ENCODE results near the gene TUT1. TPM values are rescaled to one million over a fixed set of nuclear protein-coding genes. Genes with fewer than 3 reads are reported as not detected.

Gene TUT1
- total RNA-seq, 4 donors from 2014 or later, result 3.8 to 9.6 (median 7.6) TPM

DNA sequence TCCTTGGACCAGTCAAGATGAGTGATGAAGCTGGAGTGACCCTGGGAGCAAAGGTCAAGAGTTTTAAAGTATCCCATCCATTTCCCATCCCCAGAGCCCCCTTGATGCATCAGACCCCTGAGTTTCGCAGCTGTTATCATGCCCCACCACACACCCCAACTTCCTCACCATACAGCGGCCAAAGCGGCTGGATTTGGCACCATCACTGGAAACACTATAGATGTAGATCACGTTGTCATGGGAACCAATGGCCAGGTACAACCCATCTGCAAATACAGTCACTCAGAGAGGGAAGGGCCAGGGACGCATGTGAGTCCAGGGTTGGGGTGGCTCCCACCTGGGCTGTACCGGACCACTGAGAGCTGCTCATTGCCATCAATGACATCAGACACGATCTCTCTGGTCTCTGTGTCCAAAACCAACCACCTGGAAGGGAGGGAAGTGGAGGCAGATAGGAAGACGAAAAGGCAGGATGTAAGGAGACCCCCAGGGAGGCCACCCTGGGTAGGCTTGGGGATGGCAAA is 12.5 kb upstream of the TUT1 start:
- Histone ChIP-seq H3K27ac (peak overlapping the region in 2 of 4 donors; percentile 98 to 99), H3K4me3 (no peak overlapping the region), H3K36me3 (peaks cover 0 to 53% of the 10 kb centered on the region in 2 donors), H3K4me1 (peaks cover 3 to 40% (median 17%) of the 10 kb centered on the region in 3 donors), H3K27me3 (no peaks in the 10 kb centered on the region), H3K9me3 (no peaks in the 10 kb centered on the region)
- ATAC-seq, result no peak
- WGBS, 2 donors (ENCODE audit: low coverage in 1 of 2), result 87% methylated on average over 4 to 6 of the region's 8 CpGs
- no peak for TF ChIP-seq EP300 (IDR thresholded peaks at IDR 0.05)
- TF ChIP-seq CTCF (IDR thresholded peaks at IDR 0.05), result no peak

DNA sequence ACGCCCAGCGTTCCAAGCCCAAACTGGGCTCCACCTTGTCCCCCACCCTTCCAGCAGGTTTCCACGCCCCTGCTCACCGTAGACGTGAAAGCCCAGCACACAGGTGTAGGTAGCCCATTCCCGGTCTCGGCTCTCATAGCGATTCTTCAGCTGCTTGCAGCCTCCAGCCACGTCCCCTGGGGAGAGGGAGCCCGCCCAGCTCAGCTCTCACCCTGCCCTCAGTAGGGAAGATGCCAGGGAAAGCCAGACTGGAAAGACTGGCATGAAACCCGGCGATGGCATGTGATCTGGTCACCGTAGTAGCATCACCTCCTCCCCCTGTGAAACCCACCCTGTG is 11.7 kb upstream of the TUT1 start:
- H3K36me3 ChIP-seq, result peaks cover 0 to 52% of the 10 kb centered on the region in 2 donors
- H3K27me3 ChIP-seq, result no peaks in the 10 kb centered on the region
- ATAC-seq, result no peak
- TF ChIP-seq EP300 (IDR thresholded peaks at IDR 0.05) (no peak), POLR2AphosphoS5 (IDR thresholded peaks at IDR 0.05) (no peak), CTCF (IDR thresholded peaks at IDR 0.05) (no peak), POLR2A (IDR thresholded peaks at IDR 0.05) (no peak)
- H3K4me3 ChIP-seq, result peak overlapping the region; percentile 80 to 96
- H3K9me3 ChIP-seq, result no peaks in the 10 kb centered on the region
- WGBS, 2 donors (ENCODE audit: low coverage in 1 of 2), result 55% methylated on average over 8 of the region's 13 CpGs; no CpG with 5 or more reads in 1 of the 2 donors
- peaks cover 3 to 48% (median 21%) of the 10 kb centered on the region in 3 donors for H3K4me1 ChIP-seq
- H3K27ac ChIP-seq, result peak overlapping the region; percentile 55 to 99 (median 96)

DNA sequence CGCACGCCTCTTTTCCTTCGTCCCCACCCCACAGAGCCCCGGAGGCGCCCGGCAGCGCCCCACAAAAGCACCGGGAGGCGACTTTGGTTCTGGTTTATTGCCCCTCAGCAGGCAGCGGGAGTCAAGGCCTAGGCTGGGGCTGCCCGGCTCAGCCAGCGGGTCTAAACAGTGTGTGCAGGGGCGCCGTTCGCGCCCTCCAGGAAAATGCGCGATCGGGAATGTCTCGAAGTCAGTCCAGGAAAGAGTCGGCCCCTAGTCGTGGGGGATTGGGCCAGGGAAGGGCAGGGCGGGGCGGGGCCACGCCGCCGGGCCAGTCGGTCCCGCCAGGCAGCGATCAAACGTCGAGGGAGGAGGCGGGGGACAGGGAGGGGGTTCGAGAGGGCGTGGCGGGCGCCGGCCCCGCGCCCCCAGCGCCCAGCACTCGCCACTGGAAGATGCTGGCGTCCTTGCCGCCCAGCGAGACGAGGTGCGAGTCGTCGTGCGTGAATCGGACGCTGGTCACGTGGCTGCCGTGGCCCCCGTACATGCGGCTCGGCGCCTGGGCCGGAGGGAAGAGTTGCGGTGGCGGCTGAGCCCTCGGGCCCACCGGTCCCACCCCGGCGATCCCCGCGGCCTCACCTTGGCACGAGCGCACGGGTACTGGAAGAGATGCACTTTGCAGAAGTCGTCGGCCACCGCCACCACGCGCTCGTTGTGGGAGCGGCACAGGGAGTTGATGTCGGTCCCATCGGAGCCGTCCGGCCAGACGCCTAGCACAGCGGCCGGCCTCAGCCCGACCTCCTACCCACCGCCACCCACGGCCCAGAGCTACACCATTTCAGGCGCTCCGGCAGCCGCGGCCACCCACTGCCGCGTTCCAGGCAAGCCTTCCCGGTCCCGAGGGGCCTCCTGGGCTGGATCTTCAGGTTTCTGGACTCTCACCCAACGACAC is 11.1 kb upstream of the TUT1 start:
- Histone ChIP-seq H3K4me1 (peaks cover 3 to 53% (median 21%) of the 10 kb centered on the region in 3 donors), H3K4me3 (peak overlapping the region; percentile 80 to 96), H3K9me3 (no peaks in the 10 kb centered on the region), H3K36me3 (peaks cover 0 to 52% of the 10 kb centered on the region in 2 donors), H3K27ac (peak overlapping the region; percentile 55 to 99 (median 96)), H3K27me3 (no peaks in the 10 kb centered on the region)
- WGBS, 2 donors (ENCODE audit: low coverage in 1 of 2), result 0% methylated on average over 5 of the region's 96 CpGs; no CpG with 5 or more reads in 1 of the 2 donors
- ATAC-seq, result peak; percentile 67
- no peak for TF ChIP-seq POLR2A (IDR thresholded peaks at IDR 0.05)
- TF ChIP-seq EP300 (IDR thresholded peaks at IDR 0.05), result no peak
- TF ChIP-seq CTCF (IDR thresholded peaks at IDR 0.05), result peak in 3 of 4 experiments; percentile 32 to 45 (median 37)

GRCh38 chr11:62601372-62602140 is 10.2 kb upstream of the TUT1 start, which contains the start of gene MTA2:
Gene MTA2, minus strand, starts transcription at chr11:62601865. Its CDS starts 415 bp downstream, at chr11:62601450.
- Histone ChIP-seq H3K36me3 (peaks cover 0 to 52% of the 10 kb centered on the region in 2 donors), H3K9me3 (no peaks in the 10 kb centered on the region), H3K4me3 (peak within 1 kb of the TSS; percentile 80 to 96), H3K27me3 (no peaks in the 10 kb centered on the region), H3K27ac (peak within 1 kb of the TSS; percentile 91 to 99 (median 96)), H3K4me1 (peaks cover 3 to 53% (median 21%) of the 10 kb centered on the region in 3 donors)
- TF ChIP-seq CTCF (IDR thresholded peaks at IDR 0.05) (peak in 1 of 4 experiments; percentile 3), POLR2A (IDR thresholded peaks at IDR 0.05) (peak; percentile 63 to 65), EP300 (IDR thresholded peaks at IDR 0.05) (no peak), POLR2AphosphoS5 (IDR thresholded peaks at IDR 0.05) (peak; percentile 73)
- 0% methylated on average over 2 to 8 of the region's 83 CpGs for WGBS, 2 donors (ENCODE audit: low coverage in 1 of 2)
- ATAC-seq, result peak; percentile 85
